Skeletal muscle tissue (tissue), 4 donors: ENCODE measurements around the gene CIROP. TPM values are rescaled to one million over a fixed set of nuclear protein-coding genes. Genes with fewer than 3 reads are reported as not detected.

Experiments
- H3K27ac ChIP-seq: one replicate; pipeline ENCODE4 v1.7.0; 2013; ENCODE audit warnings: mild to moderate bottlenecking, low read depth, low read length, inconsistent platforms
- H3K27me3 ChIP-seq, 3 donors: one replicate each; pipeline ENCODE4 v1.7.0; 2013; ENCODE audit warnings: low read length in 3 of 3; ENCODE audit not compliant: control insufficient read depth in 3 of 3, insufficient read depth in 3 of 3
- H3K36me3 ChIP-seq, 3 donors: one replicate each; pipeline ENCODE4 v1.7.0; 2013; ENCODE audit warnings: low read length in 3 of 3; ENCODE audit not compliant: control insufficient read depth in 3 of 3, insufficient read depth in 3 of 3
- H3K4me1 ChIP-seq, 3 donors: one replicate each; pipeline ENCODE4 v1.7.0; 2013; ENCODE audit warnings: low read length in 3 of 3, mild to moderate bottlenecking in 3 of 3; ENCODE audit not compliant: control insufficient read depth in 3 of 3, insufficient read depth in 3 of 3
- H3K4me3 ChIP-seq, 3 donors: one replicate each; pipeline ENCODE4 v1.7.0; 2013; ENCODE audit warnings: low read length in 3 of 3
- H3K9ac ChIP-seq, 3 donors: one replicate each; pipeline ENCODE4 v1.7.0; 2013; ENCODE audit warnings: low read length in 3 of 3, mild to moderate bottlenecking in 3 of 3, moderate library complexity in 2 of 3, low read depth in 1 of 3
- H3K9me3 ChIP-seq, 3 donors: one replicate each; pipeline ENCODE4 v1.7.0; 2013; ENCODE audit warnings: low read length in 3 of 3; ENCODE audit not compliant: control insufficient read depth in 3 of 3
- total RNA-seq: library from RNA; depleted of rRNA; stranded (reverse); fragments of >200 nt; gene quantifications from one replicate; pipeline ENCODE4 v1.2.3, GENCODE V29; 2014
- donor health status: Osteomylitis.

Gene CIROP
- total RNA-seq, 1 donor from 2014 or later, result not detected

- Histone ChIP-seq H3K36me3 (peaks cover 7% of the 10 kb centered on the region in 3 donors), H3K9ac (no peak overlapping the region), H3K9me3 (no peaks in the 10 kb centered on the region), H3K27me3 (no peaks in the 10 kb centered on the region), H3K4me3 (no peak overlapping the region), H3K27ac (no peak overlapping the region), H3K4me1 (peaks cover 10 to 20% (median 13%) of the 10 kb centered on the region in 3 donors)
Measured at GRCh38 chr14:23054000-23054811, 50.6 kb downstream of the CIROP start.

- Histone ChIP-seq H3K36me3 (no peaks in the 10 kb centered on the region), H3K4me3 (no peak overlapping the region), H3K4me1 (peaks cover 10 to 20% (median 13%) of the 10 kb centered on the region in 3 donors), H3K9me3 (no peaks in the 10 kb centered on the region), H3K27me3 (no peaks in the 10 kb centered on the region), H3K9ac (no peak overlapping the region), H3K27ac (no peak overlapping the region)
Measured at GRCh38 chr14:23053426-23053825, 51.4 kb downstream of the CIROP start.

- Histone ChIP-seq H3K27me3 (no peaks in the 10 kb centered on the region), H3K9ac (peak overlapping the region in 1 of 3 donors; percentile 33), H3K4me3 (no peak overlapping the region), H3K27ac (no peak overlapping the region), H3K9me3 (no peaks in the 10 kb centered on the region), H3K36me3 (no peaks in the 10 kb centered on the region), H3K4me1 (peaks cover 8 to 17% (median 10%) of the 10 kb centered on the region in 3 donors)
Measured at GRCh38 chr14:23052671-23053070, 52.1 kb downstream of the CIROP start.

GRCh38 chr14:23052182-23052623 is 52.6 kb downstream of the CIROP start:
- Histone ChIP-seq H3K27ac (no peak overlapping the region), H3K9me3 (no peaks in the 10 kb centered on the region), H3K4me1 (peaks cover 8 to 15% (median 10%) of the 10 kb centered on the region in 3 donors), H3K36me3 (no peaks in the 10 kb centered on the region), H3K27me3 (no peaks in the 10 kb centered on the region), H3K4me3 (no peak overlapping the region), H3K9ac (peak overlapping the region in 1 of 3 donors; percentile 33)

- no peaks in the 10 kb centered on the region for H3K9me3 ChIP-seq
- no peaks in the 10 kb centered on the region for H3K36me3 ChIP-seq
- peaks cover 2 to 9% (median 3%) of the 10 kb centered on the region in 3 donors for H3K4me1 ChIP-seq
- H3K27me3 ChIP-seq, result no peaks in the 10 kb centered on the region
- H3K27ac ChIP-seq, result no peak overlapping the region
- no peak overlapping the region for H3K4me3 ChIP-seq
- H3K9ac ChIP-seq, result no peak overlapping the region
Measured at GRCh38 chr14:23051141-23052057, 53.4 kb downstream of the CIROP start.

Other genes starting within 250 kb of the CIROP start
- gene LRP10, start 233.2 kb downstream of the CIROP start, total RNA-seq, result 11.0 TPM
- under 0.01 TPM for gene REM2, start 221.8 kb downstream of the CIROP start, total RNA-seq
- gene RBM23, start 185.8 kb downstream of the CIROP start, total RNA-seq, result 66.8 TPM
- 60.0 TPM for gene PRMT5, start 175.6 kb downstream of the CIROP start, total RNA-seq
- 53.2 TPM for gene HAUS4, start 147.9 kb downstream of the CIROP start, total RNA-seq
- gene AJUBA, start 122.4 kb downstream of the CIROP start, total RNA-seq, result 77.8 TPM
- gene C14orf93, start 94.8 kb downstream of the CIROP start, total RNA-seq, result 9.9 TPM
- gene PSMB5, start 70.1 kb downstream of the CIROP start, total RNA-seq, result 183 TPM
- not detected for gene PSMB11, start 62.8 kb downstream of the CIROP start, total RNA-seq
- gene CDH24, start 47.5 kb downstream of the CIROP start, total RNA-seq, result 1.6 TPM
- 62.1 TPM for gene ACIN1, start 9.9 kb downstream of the CIROP start, total RNA-seq
- gene C14orf119, start 9.5 kb downstream of the CIROP start, total RNA-seq, result 24.5 TPM
- under 0.01 TPM for gene CEBPE, start 14.3 kb upstream of the CIROP start, total RNA-seq
- 4.7 TPM for gene SLC7A8, start 78.7 kb upstream of the CIROP start, total RNA-seq
- gene RNF212B, start 132.9 kb upstream of the CIROP start, total RNA-seq, result not detected
- gene HOMEZ, start 181.1 kb upstream of the CIROP start, total RNA-seq, result 5.7 TPM
- gene PPP1R3E, start 197.9 kb upstream of the CIROP start, total RNA-seq, result 2.6 TPM
- 11.0 TPM for gene BCL2L2, start 201.8 kb upstream of the CIROP start, total RNA-seq
- 40.7 TPM for gene PABPN1, start 216.5 kb upstream of the CIROP start, total RNA-seq
- gene SLC22A17, start 247.9 kb upstream of the CIROP start, total RNA-seq, result 12.5 TPM